Smooth muscle cell (in vitro differentiated cells): ENCODE measurements around the gene RELT. TPM values are rescaled to one million over a fixed set of nuclear protein-coding genes. Genes with fewer than 3 reads are reported as not detected.

Experiments
- DNase-seq: peaks from one replicate; lab custom pipeline; 2025; ENCODE audit not compliant: unreplicated experiment; lab: John Stamatoyannopoulos, UW
- H2AFZ ChIP-seq: fragments of 200-600 bp; sonication (generic); 2 replicates; pipeline ENCODE4 v1.6.0; 2016; ENCODE audit warnings: antibody characterized with exemption, low read depth, mild to moderate bottlenecking
- H3F3A ChIP-seq: fragments of 200-600 bp; sonication (generic); 2 replicates; pipeline ENCODE4 v1.6.0; 2017; ENCODE audit warnings: antibody characterized with exemption, low read depth
- H3K27ac ChIP-seq: fragments of 200-600 bp; sonication (generic); 2 replicates; pipeline ENCODE4 v1.5.1; 2016; ENCODE audit warnings: low read depth, mild to moderate bottlenecking
- H3K27me3 ChIP-seq: fragments of 200-600 bp; sonication (generic); 2 replicates; pipeline ENCODE4 v1.6.1; 2016; ENCODE audit warnings: low read depth, mild to moderate bottlenecking
- H3K36me3 ChIP-seq: fragments of 200-600 bp; sonication (generic); 2 replicates; pipeline ENCODE4 v1.5.1; 2016; ENCODE audit warnings: low read depth
- H3K4me1 ChIP-seq: fragments of 200-600 bp; sonication (generic); 2 replicates; pipeline ENCODE4 v1.5.1; 2016; ENCODE audit warnings: low read depth
- H3K4me2 ChIP-seq: fragments of 200-600 bp; sonication (generic); 2 replicates; pipeline ENCODE4 v1.6.0; 2016; ENCODE audit warnings: mild to moderate bottlenecking
- H3K4me3 ChIP-seq: fragments of 200-600 bp; sonication (generic); 2 replicates; pipeline ENCODE4 v1.5.1; 2016; ENCODE audit warnings: mild to moderate bottlenecking
- H3K79me2 ChIP-seq: fragments of 200-600 bp; sonication (generic); 2 replicates; pipeline ENCODE4 v1.6.0; 2016; ENCODE audit warnings: low read depth, mild to moderate bottlenecking
- H3K9ac ChIP-seq: fragments of 200-600 bp; sonication (generic); 2 replicates; pipeline ENCODE4 v1.6.0; 2016; ENCODE audit warnings: low read depth
- H3K9me3 ChIP-seq: fragments of 200-600 bp; sonication (generic); replicated peaks from 2 replicates; pipeline ENCODE4 v1.5.1; 2016; ENCODE audit warnings: low read depth
- H4K20me1 ChIP-seq: fragments of 200-600 bp; sonication (generic); 2 replicates; pipeline ENCODE4 v1.6.0; 2016; ENCODE audit warnings: low read depth
- CTCF ChIP-seq: fragments of 200-600 bp; sonication (generic); IDR thresholded peaks from 2 replicates; pipeline ENCODE4 v1.5.1; 2017; ENCODE audit warnings: borderline replicate concordance, mild to moderate bottlenecking, antibody characterized with exemption; ENCODE audit not compliant: insufficient read depth, poor library complexity, severe bottlenecking
- WGBS: methylation state at CpG from one replicate; pipeline ENCODE4 v1.1.7; 2016; ENCODE audit warnings: low lambda C conversion rate; 5-methylcytosine and 5-hydroxymethylcytosine counted together
- polyA plus RNA-seq: library from polyadenylated mRNA; unstranded; fragments of >200 nt; fragmentation: Nextera tagmentation; extraction: Ambion mirVana; gene quantifications from 2 replicates; pipeline ENCODE4 v1.2.1, GENCODE V29; 2016
- total RNA-seq: library from RNA; depleted of rRNA; stranded (reverse); fragments of >200 nt; gene quantifications from 2 replicates; pipeline ENCODE4 v1.2.3, GENCODE V29; 2014

RELT gene
- total and polyA plus RNA-seq, 2 experiments from 2014 or later, result 4.3 to 5.5 TPM

- Histone ChIP-seq H3K36me3 (no peaks in the 10 kb centered on the region), H3F3A (no peaks in the 10 kb centered on the region), H4K20me1 (peaks cover 14% of the 10 kb centered on the region), H3K9me3 (no peaks in the 10 kb centered on the region), H3K4me1 (no peaks in the 10 kb centered on the region), H2AFZ (no peak overlapping the region), H3K27ac (no peak overlapping the region), H3K9ac (no peak overlapping the region), H3K4me2 (no peak overlapping the region), H3K4me3 (no peak overlapping the region), H3K27me3 (no peaks in the 10 kb centered on the region), H3K79me2 (no peaks in the 10 kb centered on the region)
- no peak for DNase-seq
- 94% methylated on average over 7 of the region's 7 CpGs for WGBS
- no peak for TF ChIP-seq CTCF
These were observed 20.8 kb downstream of the RELT start for GRCh38 chr11:73396985-73397384.

GRCh38 chr11:73397468-73398131, 21.4 kb downstream of the RELT start:
- peaks cover 14% of the 10 kb centered on the region for H4K20me1 ChIP-seq
- H3K4me3 ChIP-seq, result no peak overlapping the region
- H3K9ac ChIP-seq, result no peak overlapping the region
- no peak for TF ChIP-seq CTCF
- H3K9me3 ChIP-seq, result no peaks in the 10 kb centered on the region
- H3K36me3 ChIP-seq, result no peaks in the 10 kb centered on the region
- H3K27ac ChIP-seq, result no peak overlapping the region
- H3F3A ChIP-seq, result no peaks in the 10 kb centered on the region
- no peak for DNase-seq
- H2AFZ ChIP-seq, result no peak overlapping the region
- WGBS, result 95% methylated on average over 7 of the region's 8 CpGs
- H3K4me1 ChIP-seq, result no peaks in the 10 kb centered on the region
- H3K27me3 ChIP-seq, result no peaks in the 10 kb centered on the region
- H3K4me2 ChIP-seq, result no peak overlapping the region
- no peaks in the 10 kb centered on the region for H3K79me2 ChIP-seq

GRCh38 chr11:73398132-73398526, 21.9 kb downstream of the RELT start:
- no peaks in the 10 kb centered on the region for H3K27me3 ChIP-seq
- no peak overlapping the region for H2AFZ ChIP-seq
- H3K9me3 ChIP-seq, result no peaks in the 10 kb centered on the region
- no peak overlapping the region for H3K9ac ChIP-seq
- TF ChIP-seq CTCF, result no peak
- H3K4me3 ChIP-seq, result no peak overlapping the region
- H3K4me2 ChIP-seq, result no peak overlapping the region
- DNase-seq, result no peak
- WGBS, result 91% methylated on average over 5 of the region's 5 CpGs
- no peaks in the 10 kb centered on the region for H3K36me3 ChIP-seq
- H3K79me2 ChIP-seq, result no peaks in the 10 kb centered on the region
- no peaks in the 10 kb centered on the region for H3F3A ChIP-seq
- no peak overlapping the region for H3K27ac ChIP-seq
- H3K4me1 ChIP-seq, result no peaks in the 10 kb centered on the region
- H4K20me1 ChIP-seq, result peaks cover 11% of the 10 kb centered on the region

GRCh38 chr11:73398721-73399120, 22.5 kb downstream of the RELT start:
- Histone ChIP-seq H3K36me3 (no peaks in the 10 kb centered on the region), H3F3A (no peaks in the 10 kb centered on the region), H3K9me3 (no peaks in the 10 kb centered on the region), H2AFZ (no peak overlapping the region), H3K27ac (no peak overlapping the region), H3K79me2 (no peaks in the 10 kb centered on the region), H4K20me1 (peaks cover 5% of the 10 kb centered on the region), H3K4me3 (no peak overlapping the region), H3K4me2 (no peak overlapping the region), H3K4me1 (no peaks in the 10 kb centered on the region), H3K27me3 (no peaks in the 10 kb centered on the region), H3K9ac (no peak overlapping the region)
- no peak for DNase-seq
- 85% methylated on average over 2 of the region's 2 CpGs for WGBS
- TF ChIP-seq CTCF, result no peak
